ENCODE results near the gene ABHD17B. TPM values are rescaled to one million over a fixed set of nuclear protein-coding genes. Genes with fewer than 3 reads are reported as not detected.
"Not testable (repeated sequence)": the region's sequence is repeated elsewhere in the genome, so short reads cannot be mapped to it uniquely, and the experiment has no call there.

ABHD17B gene
- total RNA-seq, 1 donor from 2014 or later = 18.5 TPM

DNA sequence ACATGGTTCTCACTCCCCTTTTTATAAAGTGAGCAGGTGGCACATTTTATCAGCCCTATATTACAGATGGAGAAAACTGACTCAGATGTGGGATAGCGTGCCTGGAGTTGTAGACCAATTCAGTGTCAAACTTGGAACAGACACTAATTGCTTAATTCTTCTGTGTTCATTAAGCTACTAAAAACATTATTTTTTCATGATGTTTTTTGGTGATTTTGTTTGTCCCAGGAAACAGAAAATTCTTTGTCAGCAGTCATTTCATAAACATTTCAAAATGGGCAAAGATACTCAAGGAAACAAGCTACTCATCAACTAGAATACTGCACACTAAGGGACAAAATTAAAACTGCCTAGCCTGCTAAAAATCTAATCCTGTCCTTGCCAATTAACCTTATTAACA, 2.2 kb downstream of the ABHD17B start:
- no peaks in the 10 kb centered on the region for H3K9me3 Mint-ChIP-seq
- no peak overlapping the region for H3K27ac Mint-ChIP-seq
- intact Hi-C loops (cut with micrococcal nuclease) = loop anchor here (5.0 kb wide), 1 partner anchor 53 kb away; no protein-coding TSS in a partner anchor
- peak overlapping the region; percentile 98 for H3K4me3 Mint-ChIP-seq
- H3K4me1 Mint-ChIP-seq (ENCODE audit: low read depth) = peaks cover 70% of the 10 kb centered on the region
- no peak for DNase-seq (ENCODE audit: low spot score)
- peaks cover 12% of the 10 kb centered on the region for H3K36me3 Mint-ChIP-seq (ENCODE audit: low read depth)
- no peaks in the 10 kb centered on the region for H3K27me3 Mint-ChIP-seq (ENCODE audit: insufficient read depth)

DNA sequence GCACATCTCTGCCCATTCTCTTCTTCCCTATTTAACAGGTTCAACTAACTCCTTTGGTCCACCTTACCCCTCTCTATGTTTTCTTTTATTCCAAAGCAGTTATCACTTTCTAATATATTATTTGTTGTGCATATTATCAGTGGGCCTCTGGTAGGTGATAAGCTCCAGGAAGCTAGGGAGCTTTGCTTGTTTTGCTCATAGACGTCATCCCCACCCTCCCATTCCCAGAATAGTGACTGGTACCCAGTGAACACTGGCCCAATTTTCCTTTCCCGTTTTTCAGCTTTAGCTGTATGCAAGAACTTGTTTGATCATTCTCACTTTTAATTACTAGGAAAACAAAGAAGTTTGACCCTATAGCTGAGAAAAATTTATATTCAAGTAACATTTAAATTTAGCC, 6.9 kb downstream of the ABHD17B start:
- peaks cover 86% of the 10 kb centered on the region for H3K4me1 Mint-ChIP-seq (ENCODE audit: low read depth)
- H3K9me3 Mint-ChIP-seq = no peaks in the 10 kb centered on the region
- H3K36me3 Mint-ChIP-seq (ENCODE audit: low read depth) = peaks cover 7% of the 10 kb centered on the region
- no peaks in the 10 kb centered on the region for H3K27me3 Mint-ChIP-seq (ENCODE audit: insufficient read depth)
- intact Hi-C loops (cut with micrococcal nuclease) = no loop called here
- no peak overlapping the region for H3K27ac Mint-ChIP-seq
- DNase-seq (ENCODE audit: low spot score) = no peak
- no peak overlapping the region for H3K4me3 Mint-ChIP-seq

DNA sequence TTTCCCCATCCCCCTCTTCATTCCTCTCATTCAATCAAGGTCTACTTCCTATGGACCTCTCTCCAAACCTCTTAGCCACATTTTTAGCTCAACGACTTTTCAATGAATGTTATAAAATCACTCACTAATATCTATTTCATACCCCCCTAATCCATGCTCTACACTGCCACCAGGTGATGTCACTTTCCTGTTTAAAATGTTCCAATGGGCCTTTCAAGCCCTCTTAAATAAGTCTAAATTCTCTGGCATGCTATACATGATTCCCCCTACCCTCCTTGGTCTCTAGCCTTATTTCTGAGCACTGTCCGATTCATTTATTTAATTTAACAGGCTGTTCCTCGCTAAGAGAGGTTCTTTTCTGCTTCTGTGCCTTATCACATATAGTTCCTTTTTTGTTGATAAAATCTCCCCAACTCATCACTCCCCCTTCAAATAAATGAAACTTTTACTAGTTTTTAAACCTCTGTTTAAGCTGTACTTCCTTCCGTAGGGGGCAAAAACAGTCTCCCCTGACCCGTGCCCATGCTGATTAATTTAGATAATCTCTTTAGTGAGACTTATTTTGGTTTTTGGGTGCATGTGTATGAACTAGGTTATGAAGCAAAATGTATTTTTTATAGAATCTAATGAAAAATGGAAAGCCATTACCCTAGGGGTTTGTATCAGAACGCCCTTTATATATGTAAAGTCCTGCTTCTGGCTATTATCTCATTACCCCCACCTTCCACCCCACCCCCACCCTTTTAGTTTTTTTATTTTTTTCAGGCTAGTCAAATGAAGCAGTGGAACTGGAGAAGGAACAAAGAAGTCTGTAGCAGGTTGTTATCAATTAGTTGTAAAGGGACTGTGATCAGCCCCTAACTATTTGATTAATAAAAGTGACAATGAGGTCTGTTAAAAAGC, 9.0 kb downstream of the ABHD17B start:
- intact Hi-C loops (cut with micrococcal nuclease) = loop anchor here (2.0 kb wide), 1 partner anchor 15 kb away; no protein-coding TSS in a partner anchor
- peaks cover 86% of the 10 kb centered on the region for H3K4me1 Mint-ChIP-seq (ENCODE audit: low read depth)
- no peaks in the 10 kb centered on the region for H3K9me3 Mint-ChIP-seq
- peak overlapping the region; percentile 7 for H3K27ac Mint-ChIP-seq
- H3K27me3 Mint-ChIP-seq (ENCODE audit: insufficient read depth) = no peaks in the 10 kb centered on the region
- no peak for DNase-seq (ENCODE audit: low spot score)
- peaks cover 10% of the 10 kb centered on the region for H3K36me3 Mint-ChIP-seq (ENCODE audit: low read depth)
- no peak overlapping the region for H3K4me3 Mint-ChIP-seq

DNA sequence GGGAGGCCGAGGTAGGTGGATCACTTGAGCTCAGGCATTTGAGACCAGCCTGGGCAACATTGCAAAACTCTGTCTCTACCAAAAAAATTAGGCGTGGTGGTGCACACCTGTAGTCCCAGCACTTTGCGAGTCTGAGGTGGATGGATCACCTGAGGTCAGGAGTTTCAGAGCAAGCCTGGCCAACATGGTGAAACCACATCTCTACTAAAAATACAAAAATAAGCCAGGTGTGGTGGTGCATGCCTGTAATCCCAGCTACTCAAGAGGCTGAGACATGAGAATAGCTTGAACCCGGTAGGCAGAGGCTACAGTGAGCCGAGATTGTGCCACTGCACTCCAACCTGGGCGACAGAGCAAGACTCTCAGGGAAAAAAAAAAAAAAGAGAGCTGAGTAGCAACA, 12.2 kb downstream of the ABHD17B start:
- H3K9me3 Mint-ChIP-seq; H3K36me3 Mint-ChIP-seq (ENCODE audit: low read depth); DNase-seq (ENCODE audit: low spot score); H3K27me3 Mint-ChIP-seq (ENCODE audit: insufficient read depth); H3K4me3 Mint-ChIP-seq; H3K27ac Mint-ChIP-seq: not testable (repeated sequence)
- intact Hi-C loops (cut with micrococcal nuclease) = loop anchor here (5.0 to 10.0 kb wide), 2 partner anchors 449 to 1256 kb away; partner anchors contain the start of gene ANXA1
- H3K4me1 Mint-ChIP-seq (ENCODE audit: low read depth) = peaks cover 88% of the 10 kb centered on the region

DNA sequence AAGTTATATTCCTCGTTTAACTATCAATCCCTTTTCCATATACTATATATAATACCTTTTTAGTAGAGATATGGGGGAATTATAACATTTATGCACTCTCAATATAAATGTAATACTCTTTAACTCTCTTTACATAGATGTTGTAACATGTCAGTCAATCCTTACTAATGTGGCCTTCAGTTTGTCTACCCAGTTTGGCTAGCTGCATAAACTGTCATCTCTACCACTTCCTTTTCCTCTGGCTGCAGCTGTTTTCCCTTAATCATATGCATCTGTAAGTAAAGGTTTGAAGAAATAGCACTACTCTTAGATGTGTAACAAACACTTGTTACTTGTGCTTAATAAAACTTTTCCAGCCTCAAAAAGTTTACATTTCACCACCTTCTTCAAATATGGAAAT, 13.4 kb downstream of the ABHD17B start:
- no peak for DNase-seq (ENCODE audit: low spot score)
- H3K36me3 Mint-ChIP-seq (ENCODE audit: low read depth) = peaks cover 14% of the 10 kb centered on the region
- peak overlapping the region; percentile 61 for H3K27ac Mint-ChIP-seq
- peak overlapping the region; percentile 35 for H3K4me3 Mint-ChIP-seq
- H3K4me1 Mint-ChIP-seq (ENCODE audit: low read depth) = peaks cover 88% of the 10 kb centered on the region
- intact Hi-C loops (cut with micrococcal nuclease) = loop anchor here (2.0 to 10.0 kb wide), 3 partner anchors 115 to 1257 kb away; partner anchors contain the start of gene ANXA1
- no peaks in the 10 kb centered on the region for H3K27me3 Mint-ChIP-seq (ENCODE audit: insufficient read depth)
- no peaks in the 10 kb centered on the region for H3K9me3 Mint-ChIP-seq

DNA sequence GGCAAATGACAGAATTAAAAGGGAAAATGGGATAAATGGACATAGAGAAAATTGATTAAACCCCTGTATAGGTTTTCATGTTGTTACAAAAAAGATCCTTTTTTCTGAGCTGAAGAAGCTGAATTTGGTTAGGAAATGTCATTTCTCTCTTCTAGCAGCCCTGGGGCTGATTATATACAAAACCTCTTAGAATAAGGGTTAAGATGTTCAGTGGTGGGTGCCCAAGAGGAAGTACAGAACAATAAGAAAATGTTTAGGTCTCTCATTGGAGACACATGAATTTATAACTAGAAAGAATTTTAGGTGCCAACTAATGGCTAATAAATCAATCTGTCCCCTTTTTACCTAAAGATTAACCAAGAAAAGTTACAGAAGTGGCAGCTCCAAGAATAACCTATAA, 14.2 kb downstream of the ABHD17B start:
- Mint-ChIP-seq H3K4me3 (peak overlapping the region; percentile 12), H3K9me3 (no peaks in the 10 kb centered on the region), H3K27ac (peak overlapping the region; percentile 64), H3K27me3 (ENCODE audit: insufficient read depth) (no peaks in the 10 kb centered on the region), H3K4me1 (ENCODE audit: low read depth) (peaks cover 83% of the 10 kb centered on the region), H3K36me3 (ENCODE audit: low read depth) (peaks cover 14% of the 10 kb centered on the region)
- intact Hi-C loops (cut with micrococcal nuclease) = loop anchor here (1.0 to 10.0 kb wide), 5 partner anchors 15 to 1258 kb away; partner anchors contain the start of genes ABHD17B, ANXA1 and C9orf85
- no peak for DNase-seq (ENCODE audit: low spot score)

DNA sequence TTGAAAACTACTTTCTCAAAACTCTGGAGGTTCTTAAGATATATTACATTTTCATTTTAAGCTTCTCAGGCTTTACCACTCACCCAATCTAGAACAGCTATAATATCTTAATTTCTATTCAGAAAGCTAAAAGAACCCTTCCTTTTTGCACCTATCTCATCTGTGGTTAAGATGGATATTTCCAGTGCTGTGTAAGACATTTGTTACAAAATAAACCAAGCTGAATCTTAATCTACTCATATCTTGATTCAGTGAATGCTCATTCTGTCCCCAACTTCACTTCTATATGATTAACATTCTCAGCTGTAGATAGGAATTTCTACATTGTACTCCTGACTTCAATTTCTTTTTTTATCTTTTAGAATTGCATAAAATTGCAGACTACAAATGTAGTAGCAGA, 15.0 kb downstream of the ABHD17B start:
- peak overlapping the region; percentile 35 for H3K4me3 Mint-ChIP-seq
- H3K9me3 Mint-ChIP-seq = no peaks in the 10 kb centered on the region
- peaks cover 19% of the 10 kb centered on the region for H3K36me3 Mint-ChIP-seq (ENCODE audit: low read depth)
- peaks cover 83% of the 10 kb centered on the region for H3K4me1 Mint-ChIP-seq (ENCODE audit: low read depth)
- intact Hi-C loops (cut with micrococcal nuclease) = loop anchor here (1.0 to 10.0 kb wide), 7 partner anchors 7 to 1259 kb away; partner anchors contain the start of genes ABHD17B, ANXA1 and C9orf85
- DNase-seq (ENCODE audit: low spot score) = no peak
- H3K27ac Mint-ChIP-seq = peak overlapping the region; percentile 0
- no peaks in the 10 kb centered on the region for H3K27me3 Mint-ChIP-seq (ENCODE audit: insufficient read depth)

DNA sequence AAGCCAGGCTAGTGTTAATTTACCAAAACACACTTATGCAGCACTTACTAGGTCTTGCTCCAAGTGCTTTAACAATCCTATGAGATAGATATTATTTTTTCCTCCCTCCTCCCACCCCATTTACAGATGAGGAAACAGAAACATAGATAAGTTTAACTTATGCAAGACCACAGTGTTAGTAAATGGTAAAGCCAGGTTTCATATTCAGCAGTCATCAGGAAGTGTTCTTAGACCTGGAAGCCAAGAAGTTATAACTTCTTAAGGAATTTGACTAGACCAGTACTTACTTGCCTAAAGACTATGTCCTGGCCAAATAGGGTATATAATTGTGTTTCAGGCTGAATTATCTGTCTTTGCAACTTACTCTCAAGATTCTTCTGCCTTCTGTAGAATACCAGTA, 15.9 kb downstream of the ABHD17B start:
- H3K27ac Mint-ChIP-seq = peak overlapping the region; percentile 55
- peaks cover 77% of the 10 kb centered on the region for H3K4me1 Mint-ChIP-seq (ENCODE audit: low read depth)
- H3K36me3 Mint-ChIP-seq (ENCODE audit: low read depth) = peaks cover 19% of the 10 kb centered on the region
- H3K4me3 Mint-ChIP-seq = peak overlapping the region; percentile 9
- no peaks in the 10 kb centered on the region for H3K9me3 Mint-ChIP-seq
- no peaks in the 10 kb centered on the region for H3K27me3 Mint-ChIP-seq (ENCODE audit: insufficient read depth)
- no peak for DNase-seq (ENCODE audit: low spot score)
- intact Hi-C loops (cut with micrococcal nuclease) = loop anchor here (1.0 to 10.0 kb wide), 4 partner anchors 8 to 1260 kb away; partner anchors contain the start of gene ANXA1

DNA sequence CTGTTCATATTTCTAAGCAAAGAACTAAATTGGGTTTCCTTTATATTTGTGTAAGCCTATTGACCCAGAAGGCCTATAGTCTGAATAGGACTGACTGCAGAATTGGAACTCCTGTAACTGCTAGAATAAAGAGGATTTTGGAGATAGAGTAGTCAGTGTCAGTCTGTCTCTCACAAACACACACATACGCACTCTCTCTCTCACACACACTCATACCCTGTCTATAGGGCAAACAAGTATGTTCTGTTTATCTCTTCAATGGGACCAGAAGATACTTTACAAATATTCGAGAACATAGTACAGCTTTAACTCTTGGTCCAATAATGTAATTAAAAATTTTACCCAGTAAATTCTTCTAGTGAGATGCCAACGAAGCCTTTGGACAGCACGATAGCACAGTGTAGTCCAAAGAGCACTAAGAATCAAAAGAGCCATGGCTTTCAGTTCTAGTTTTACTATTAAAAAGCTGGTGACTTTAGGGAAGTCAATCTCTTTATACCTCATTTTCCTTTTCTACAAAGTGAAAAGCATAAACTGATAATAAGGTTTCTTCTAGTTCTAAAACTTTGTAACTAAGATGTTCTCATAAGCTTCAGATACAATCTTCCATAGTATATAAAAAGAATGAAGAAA, 19.3 kb downstream of the ABHD17B start:
- Mint-ChIP-seq H3K27me3 (ENCODE audit: insufficient read depth) (no peaks in the 10 kb centered on the region), H3K4me3 (no peak overlapping the region), H3K4me1 (ENCODE audit: low read depth) (peaks cover 59% of the 10 kb centered on the region), H3K36me3 (ENCODE audit: low read depth) (peaks cover 24% of the 10 kb centered on the region), H3K9me3 (no peaks in the 10 kb centered on the region), H3K27ac (no peak overlapping the region)
- intact Hi-C loops (cut with micrococcal nuclease) = loop anchor here (10.0 kb wide), 1 partner anchor 1263 kb away; the partner anchor contains the start of gene ANXA1
- DNase-seq (ENCODE audit: low spot score) = no peak

DNA sequence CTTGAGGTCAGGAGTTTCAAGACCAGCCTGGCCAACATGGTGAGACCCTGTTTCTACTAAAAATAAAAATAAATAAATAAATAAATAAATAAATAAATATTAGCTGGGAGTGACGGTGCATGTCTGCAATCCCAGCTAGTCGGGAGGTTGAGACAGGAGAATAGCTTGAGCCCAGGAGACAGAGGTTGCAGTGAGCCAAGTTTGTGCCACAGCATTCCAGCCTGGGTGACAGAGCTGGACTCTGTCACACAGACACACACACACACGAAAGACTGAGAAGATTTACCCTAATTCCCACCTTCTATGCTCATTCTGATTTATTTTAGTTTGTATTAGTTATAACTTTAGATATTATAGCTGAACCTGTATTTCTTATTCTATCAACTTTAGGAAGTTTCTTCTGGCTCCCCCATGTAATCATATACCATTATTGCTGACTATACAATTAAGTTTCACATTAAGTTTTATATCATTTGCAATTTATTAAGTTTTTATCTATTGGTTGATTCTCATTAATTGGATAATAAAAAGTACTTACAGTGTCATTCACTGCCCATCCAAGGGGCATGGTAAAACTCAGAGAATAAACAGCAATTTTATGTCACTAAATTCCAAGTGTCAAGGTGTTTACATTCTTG, 20.8 kb downstream of the ABHD17B start:
- DNase-seq (ENCODE audit: low spot score) = no peak
- peaks cover 59% of the 10 kb centered on the region for H3K4me1 Mint-ChIP-seq (ENCODE audit: low read depth)
- no peak overlapping the region for H3K27ac Mint-ChIP-seq
- peaks cover 27% of the 10 kb centered on the region for H3K36me3 Mint-ChIP-seq (ENCODE audit: low read depth)
- H3K9me3 Mint-ChIP-seq = no peaks in the 10 kb centered on the region
- intact Hi-C loops (cut with micrococcal nuclease) = loop anchor here (10.0 kb wide), 1 partner anchor 1265 kb away; the partner anchor contains the start of gene ANXA1
- H3K27me3 Mint-ChIP-seq (ENCODE audit: insufficient read depth) = no peaks in the 10 kb centered on the region
- H3K4me3 Mint-ChIP-seq = no peak overlapping the region

DNA sequence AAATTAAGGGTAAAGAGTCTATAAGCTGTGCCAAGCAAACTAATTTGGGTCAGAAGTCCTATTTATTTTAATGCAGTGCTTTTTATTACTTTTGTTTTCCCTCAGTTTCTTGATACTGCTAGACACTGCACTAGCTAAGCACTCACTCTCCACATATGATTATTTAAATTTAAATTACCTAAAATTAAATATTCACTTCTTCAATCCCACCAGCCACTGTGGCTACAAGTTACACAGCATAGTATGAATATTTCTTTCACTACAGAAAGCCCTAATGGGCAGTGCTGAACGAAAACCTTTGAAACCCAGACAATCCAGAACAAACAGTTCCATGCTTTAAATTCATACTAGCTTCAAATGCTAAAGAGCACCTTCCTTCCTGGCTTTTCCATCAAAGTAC, 23.6 kb downstream of the ABHD17B start:
- Mint-ChIP-seq H3K27ac (peak overlapping the region; percentile 11), H3K36me3 (ENCODE audit: low read depth) (peaks cover 36% of the 10 kb centered on the region), H3K9me3 (peaks cover 18% of the 10 kb centered on the region), H3K27me3 (ENCODE audit: insufficient read depth) (no peaks in the 10 kb centered on the region), H3K4me1 (ENCODE audit: low read depth) (peaks cover 52% of the 10 kb centered on the region), H3K4me3 (peak overlapping the region; percentile 19)
- DNase-seq (ENCODE audit: low spot score) = no peak
- intact Hi-C loops (cut with micrococcal nuclease) = loop anchor here (1.0 to 2.0 kb wide), 2 partner anchors 8 to 15 kb away; no protein-coding TSS in a partner anchor

DNA sequence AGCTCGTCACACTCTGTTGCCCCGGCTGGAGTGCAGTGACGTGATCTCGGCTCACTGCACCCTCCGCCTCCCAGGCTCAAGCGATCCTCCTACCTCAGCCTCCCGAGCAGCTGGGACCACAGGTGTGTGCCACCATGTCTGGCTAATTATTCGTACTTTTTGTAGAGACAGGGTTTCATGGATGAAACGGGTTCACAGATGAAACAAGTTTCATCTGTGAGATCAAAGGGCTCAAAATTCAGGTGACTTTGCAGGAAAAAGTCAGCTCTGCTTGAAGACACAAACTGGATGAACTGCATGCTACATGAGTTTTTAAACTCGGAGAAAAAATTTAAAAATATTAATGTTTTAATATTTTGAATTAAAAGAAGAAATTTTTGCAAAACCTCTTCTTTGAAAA, 24.5 kb downstream of the ABHD17B start:
- Mint-ChIP-seq H3K4me3 (no peak overlapping the region), H3K27me3 (ENCODE audit: insufficient read depth) (no peaks in the 10 kb centered on the region)
- intact Hi-C loops (cut with micrococcal nuclease) = loop anchor here (1.0 to 2.0 kb wide), 2 partner anchors 16 to 28 kb away; no protein-coding TSS in a partner anchor

More for the DNA sequence above, 24.5 kb downstream of the ABHD17B start:
- H3K36me3 Mint-ChIP-seq (ENCODE audit: low read depth) = peaks cover 39% of the 10 kb centered on the region
- H3K4me1 Mint-ChIP-seq (ENCODE audit: low read depth) = peaks cover 48% of the 10 kb centered on the region
- DNase-seq (ENCODE audit: low spot score) = no peak
- H3K27ac Mint-ChIP-seq = peak overlapping the region; percentile 58
- peaks cover 18% of the 10 kb centered on the region for H3K9me3 Mint-ChIP-seq

All from activated T-helper 1 cell treated with anti-CD3 and anti-CD28 coated beads, Interleukin-12 subunit alpha, Interleukin-12 subunit beta, Interleukin-2, Interleukin-4 antibody, amounts not matched to agents 30 ng/mL and 10 ng/mL and 1 ng/mL, durations not matched to agents 14 hours and 24 hours and 36 hours (primary cell).